Stimulated activated CD4-positive, alpha-beta T cell treated with anti-CD3 and anti-CD28 coated beads, Interleukin-2, amount 100 ng/mL, for 24 hours (primary cell): Measurements from ENCODE around the gene SEC22A.

Experiments used
- DNase-seq, 2 donors: peaks; one replicate each; pipeline ENCODE4 v3.0.0-alpha.2; 2020

SEC22A gene

GRCh38 chr3:123290107-123290930, 88.6 kb downstream of the SEC22A start:
- peak in 1 of 2 donors; percentile 8 for DNase-seq

- no peak for DNase-seq
Observed at GRCh38 chr3:123290962-123291361, 89.2 kb downstream of the SEC22A start.

GRCh38 chr3:123291404-123291803, 89.7 kb downstream of the SEC22A start:
- DNase-seq, result no peak

GRCh38 chr3:123292321-123293310, 90.9 kb downstream of the SEC22A start:
- no peak for DNase-seq

GRCh38 chr3:123294296-123294938, 92.7 kb downstream of the SEC22A start:
- no peak for DNase-seq

GRCh38 chr3:123295171-123295900, 93.6 kb downstream of the SEC22A start:
- DNase-seq, result no peak

GRCh38 chr3:123295901-123296250, 94.1 kb downstream of the SEC22A start:
- DNase-seq, result no peak

GRCh38 chr3:123296261-123296660, 94.5 kb downstream of the SEC22A start:
- no peak for DNase-seq

- DNase-seq, result no peak
Observed at GRCh38 chr3:123296836-123297626, 95.3 kb downstream of the SEC22A start.

GRCh38 chr3:123297627-123297899, 95.8 kb downstream of the SEC22A start:
- DNase-seq, result no peak

- DNase-seq, result no peak
Observed at GRCh38 chr3:123298903-123299302, 97.2 kb downstream of the SEC22A start.

GRCh38 chr3:123299581-123299980, 97.8 kb downstream of the SEC22A start:
- DNase-seq, result no peak

GRCh38 chr3:123300056-123300455, 98.3 kb downstream of the SEC22A start:
- no peak for DNase-seq

- no peak for DNase-seq
Observed at GRCh38 chr3:123300583-123300982, 98.8 kb downstream of the SEC22A start.

- DNase-seq, result no peak
Observed at GRCh38 chr3:123301331-123302184, 99.8 kb downstream of the SEC22A start.

- DNase-seq, result no peak
Observed at GRCh38 chr3:123302961-123303360, 101.2 kb downstream of the SEC22A start.

GRCh38 chr3:123303976-123304560, 102.3 kb downstream of the SEC22A start:
- no peak for DNase-seq

- DNase-seq, result no peak
Observed at GRCh38 chr3:123305192-123305591, 103.4 kb downstream of the SEC22A start.

- DNase-seq, result no peak
Observed at GRCh38 chr3:123307064-123307463, 105.3 kb downstream of the SEC22A start.

GRCh38 chr3:123310186-123310585, 108.4 kb downstream of the SEC22A start:
- no peak for DNase-seq

- DNase-seq, result no peak
Observed at GRCh38 chr3:123310741-123311140, 109.0 kb downstream of the SEC22A start.
